GM21367 (cell line): ENCODE results near the gene UPK3A.

Experiments used
- ATAC-seq: cut with Tn5 transposase; IDR thresholded peaks from one replicate; pipeline ENCODE4 v1.9.1; 2021; ENCODE audit not compliant: unreplicated experiment

Gene UPK3A

DNA sequence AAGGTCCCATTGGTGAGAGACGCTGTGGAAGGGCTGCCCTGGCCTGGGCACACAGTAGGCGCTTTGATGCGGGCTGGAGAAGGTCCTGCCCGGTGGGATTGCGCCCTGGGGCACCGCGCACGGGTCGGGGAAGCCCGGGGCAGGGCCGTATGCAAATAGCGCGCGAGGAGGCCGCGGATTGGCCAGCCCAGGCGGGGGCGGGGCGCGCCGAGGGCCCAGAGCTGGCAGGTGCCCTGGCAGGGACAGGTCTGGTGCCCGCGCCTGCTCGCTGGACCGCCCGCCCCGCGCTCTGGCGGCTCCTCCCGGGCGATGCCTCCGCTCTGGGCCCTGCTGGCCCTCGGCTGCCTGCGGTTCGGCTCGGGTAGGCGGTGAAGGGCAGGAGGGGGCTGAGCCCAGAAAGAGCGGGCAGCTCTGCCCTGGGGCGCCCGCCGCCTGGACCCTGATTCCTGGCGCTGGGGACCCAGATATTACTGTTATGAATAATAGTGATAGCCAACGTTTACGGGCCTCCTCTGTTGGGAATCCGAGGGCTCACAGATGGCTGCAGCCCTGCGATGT is at the start of gene UPK3A:
Gene UPK3A (plus strand): TSS at position 245 of the 558 bp plus-strand sequence. CDS start 65 bp downstream, at position 310.
- ATAC-seq = no peak

DNA sequence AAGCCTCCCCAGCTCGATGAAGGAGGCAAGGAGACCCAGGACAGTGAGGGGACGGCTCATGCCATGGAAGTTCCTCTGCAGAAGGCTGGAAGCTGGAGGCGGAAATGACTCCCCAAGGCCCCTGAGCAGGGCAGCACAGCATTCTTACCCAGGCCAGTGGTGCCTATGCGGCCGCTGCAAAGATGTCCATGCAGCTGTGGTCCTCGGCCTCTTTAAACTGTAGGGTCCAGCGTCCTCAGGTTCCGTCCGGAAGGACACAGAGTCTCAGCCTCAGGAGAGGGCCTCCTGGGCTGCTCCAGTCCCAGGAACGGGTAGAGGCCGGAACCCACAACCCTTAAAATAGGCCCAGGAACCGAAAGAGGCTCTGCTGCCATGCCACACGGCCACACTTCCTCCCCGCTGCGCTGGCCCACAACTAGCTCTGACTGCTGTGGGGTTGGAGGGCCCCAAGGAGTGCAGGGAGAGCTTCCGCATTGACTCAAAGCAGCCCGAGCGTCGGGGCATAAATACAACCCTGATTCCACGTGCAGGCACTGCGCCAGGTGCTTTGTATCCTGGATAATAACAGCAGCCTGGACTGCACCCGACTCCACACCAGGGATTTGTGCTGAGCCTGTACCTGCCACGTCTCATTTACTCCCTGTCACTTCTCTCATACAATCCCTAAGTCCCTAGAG is 49.5 kb upstream of the UPK3A start:
- ATAC-seq = peak; percentile 39

DNA sequence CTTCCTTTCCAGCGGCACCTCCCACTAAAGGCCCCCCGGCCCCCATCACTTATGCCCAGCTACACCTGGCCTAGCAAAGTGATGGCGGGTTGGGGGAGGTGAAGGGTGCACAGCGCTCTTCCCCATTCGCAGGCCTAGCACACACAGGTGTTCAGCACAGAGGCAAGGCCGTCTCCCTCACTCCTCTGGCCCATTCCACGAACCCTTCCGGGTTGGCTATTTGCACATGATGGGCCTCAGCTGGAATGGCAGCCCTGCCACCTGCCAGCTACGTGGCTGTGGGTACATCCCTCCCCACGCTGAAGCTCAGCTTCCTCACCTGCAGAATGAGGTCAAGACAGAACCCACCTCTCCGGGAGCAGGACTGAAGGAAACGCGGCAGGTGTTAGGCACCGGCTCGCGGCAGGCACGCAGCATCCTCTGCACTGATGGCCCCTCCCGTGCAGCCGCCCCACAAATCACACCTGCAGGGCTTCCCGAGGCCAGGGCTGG is 48.9 kb upstream of the UPK3A start:
- ATAC-seq = no peak

DNA sequence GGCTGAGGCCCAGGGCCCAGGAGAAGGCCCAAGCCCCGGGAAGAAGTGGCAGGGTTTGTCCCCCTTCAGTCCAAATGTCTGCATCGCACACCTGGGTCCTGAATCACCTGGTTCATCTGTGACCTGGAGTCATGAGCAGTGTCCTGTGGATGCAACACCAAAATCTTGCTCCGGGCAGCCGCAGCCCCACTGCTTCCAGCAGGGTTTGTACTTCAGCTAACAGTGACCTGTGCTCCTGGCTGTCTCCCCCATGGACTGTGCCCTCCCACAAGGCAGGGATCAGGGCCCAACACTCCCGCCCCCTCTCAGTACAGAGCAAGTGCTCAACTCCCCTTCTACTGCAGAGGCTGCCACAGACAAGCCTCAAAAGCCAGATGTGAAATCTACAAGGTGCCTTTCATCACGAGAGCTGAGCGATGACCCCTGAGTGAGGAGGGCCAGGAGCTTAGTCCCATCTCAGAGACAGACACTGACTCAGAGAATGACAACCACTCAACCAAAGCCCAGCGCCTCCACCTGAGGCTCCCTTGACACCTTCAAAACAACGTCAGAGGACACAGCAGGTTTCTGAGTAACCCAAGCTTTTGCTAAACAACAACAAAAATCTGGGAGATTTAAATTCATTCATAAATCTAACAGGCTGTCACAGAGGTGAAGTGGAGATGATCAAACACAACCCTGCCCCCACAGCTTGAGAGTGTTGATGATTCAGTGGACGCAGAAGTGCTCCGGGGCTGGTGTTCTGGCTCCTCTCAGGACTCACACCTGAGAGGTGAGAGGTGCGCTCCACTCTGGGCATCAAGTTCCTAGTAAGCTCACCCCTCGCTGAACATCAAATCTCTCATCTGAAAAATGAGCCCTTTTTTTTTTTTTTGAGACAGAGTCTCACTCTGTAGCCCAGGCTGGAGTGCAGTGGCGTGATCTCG is 47.4 kb upstream of the UPK3A start:
- no peak for ATAC-seq

DNA sequence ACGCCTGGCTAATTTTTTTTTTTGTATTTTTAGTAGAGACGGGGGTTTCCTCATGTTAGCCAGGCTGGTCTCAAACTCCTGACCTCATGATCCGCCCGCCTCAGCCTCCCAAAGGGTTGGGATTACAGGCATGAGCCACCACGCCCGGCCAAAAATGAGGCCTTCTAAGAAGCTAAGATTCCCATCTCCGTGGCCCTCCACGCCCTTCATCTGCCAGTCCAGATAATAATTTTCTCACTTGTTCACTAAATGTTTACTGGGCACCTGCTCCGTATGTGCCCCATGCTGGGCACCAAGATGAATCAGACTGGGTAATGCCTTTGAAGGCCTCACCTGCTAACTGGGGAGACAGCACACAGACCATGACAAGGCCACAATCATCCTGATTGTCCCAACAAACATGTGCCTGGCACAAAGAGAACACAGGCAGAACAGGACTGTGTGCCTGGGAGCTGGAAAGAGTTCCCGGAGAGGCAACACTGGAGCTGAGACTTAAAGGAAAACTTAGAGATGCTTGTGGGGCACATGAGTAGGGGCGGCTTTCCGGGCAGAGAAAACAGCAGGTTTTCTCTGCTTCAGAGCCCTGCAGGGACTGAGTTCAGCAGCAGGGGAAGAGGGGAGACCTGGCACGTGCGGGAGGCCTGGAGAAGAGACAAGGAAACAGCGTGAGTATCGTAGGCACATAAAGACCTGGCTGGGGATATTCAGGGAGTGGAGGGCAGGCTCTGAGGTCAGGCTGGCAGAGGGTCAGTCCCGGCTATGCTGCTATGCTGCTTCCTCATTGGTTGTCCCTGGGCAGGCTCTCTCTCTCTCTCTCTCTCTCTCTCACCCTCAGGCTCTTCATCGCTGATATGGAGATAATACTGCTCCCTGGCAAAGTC is 46.4 kb upstream of the UPK3A start:
- no peak for ATAC-seq

DNA sequence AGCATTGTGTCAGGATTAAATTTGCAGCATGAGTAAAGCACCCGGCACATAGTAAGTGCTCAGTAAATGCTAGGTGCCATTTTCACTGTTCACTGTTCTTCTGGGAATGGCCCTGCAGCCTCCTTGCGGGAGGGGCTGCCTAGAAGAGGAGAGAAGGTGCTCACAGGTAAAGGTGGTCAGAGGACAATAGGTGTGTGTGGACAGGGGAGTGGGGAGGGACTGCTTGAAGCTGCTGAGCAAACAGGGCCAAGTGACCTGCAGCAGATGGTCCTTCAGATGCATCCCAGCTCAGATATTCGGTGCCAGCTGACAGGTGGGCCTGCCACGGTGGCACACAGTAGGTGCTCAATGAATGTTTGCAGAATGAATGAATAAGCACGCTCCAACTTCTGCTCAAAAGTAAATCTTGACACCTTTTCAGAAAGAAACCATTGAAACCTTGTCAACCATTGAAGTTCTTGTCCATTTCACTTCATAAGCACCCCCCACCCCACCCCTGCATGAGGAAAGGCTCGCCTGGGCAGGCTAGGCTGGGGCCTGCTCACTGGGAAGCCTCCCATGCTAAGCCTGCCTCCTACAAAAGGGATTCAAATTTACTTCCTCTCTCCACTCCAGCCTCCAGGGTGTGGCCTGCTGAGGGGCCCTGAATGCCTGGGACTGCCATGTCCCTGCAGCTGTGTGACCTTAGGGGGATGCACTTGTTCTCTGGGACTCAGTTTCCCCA is 45.6 kb upstream of the UPK3A start:
- ATAC-seq = no peak

DNA sequence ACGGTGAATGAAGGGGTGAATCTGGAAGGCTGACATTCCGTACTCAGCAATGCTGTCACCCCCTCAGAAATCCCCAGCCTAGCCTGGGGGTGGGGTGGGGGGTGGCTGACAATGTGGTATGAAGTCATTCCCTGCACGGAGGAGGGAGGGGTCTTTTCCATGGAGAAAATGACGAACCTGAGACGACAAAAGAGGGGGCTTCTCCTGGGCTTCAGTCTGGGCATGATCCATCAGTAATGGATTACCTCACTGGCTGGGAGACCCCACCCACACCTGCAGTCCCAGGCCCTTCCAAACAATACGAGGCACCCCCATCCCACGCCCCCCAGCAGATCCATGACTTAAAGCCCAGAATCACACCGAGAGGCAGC is 45.1 kb upstream of the UPK3A start:
- no peak for ATAC-seq

DNA sequence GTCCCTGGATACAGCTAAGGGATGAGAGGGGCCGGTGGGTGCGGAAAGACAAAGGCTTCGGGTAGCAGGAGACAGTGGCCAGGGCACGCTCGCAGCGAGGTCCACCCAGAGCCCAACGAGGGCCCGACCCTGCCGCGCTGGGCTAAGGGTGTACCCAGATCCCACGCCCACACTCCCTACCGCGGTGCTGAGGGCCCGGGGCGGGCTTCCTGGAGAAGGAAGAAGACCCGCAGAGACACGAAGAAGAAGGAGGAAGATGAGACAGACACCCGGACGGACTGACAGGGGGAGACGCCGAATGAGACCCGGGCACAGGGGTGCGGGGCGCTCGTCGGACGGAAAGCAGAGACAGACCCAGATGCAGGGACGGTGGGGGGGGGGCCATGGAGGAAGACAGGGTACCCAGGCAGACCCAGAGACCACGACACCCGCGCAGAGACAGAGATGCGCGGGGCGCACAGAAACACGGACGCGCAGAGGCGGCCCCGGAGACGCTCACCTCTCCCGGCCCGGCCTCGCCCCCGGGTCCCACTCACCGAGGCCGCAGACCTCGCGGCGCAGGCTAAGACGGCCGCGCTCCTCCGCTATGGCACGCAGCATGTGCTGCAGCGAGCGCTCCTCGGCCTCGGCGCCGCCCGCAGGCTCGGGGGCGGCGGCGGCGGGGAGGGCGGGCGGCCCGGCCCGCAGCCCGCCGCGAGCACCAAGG is 44.5 kb upstream of the UPK3A start:
- no peak for ATAC-seq

DNA sequence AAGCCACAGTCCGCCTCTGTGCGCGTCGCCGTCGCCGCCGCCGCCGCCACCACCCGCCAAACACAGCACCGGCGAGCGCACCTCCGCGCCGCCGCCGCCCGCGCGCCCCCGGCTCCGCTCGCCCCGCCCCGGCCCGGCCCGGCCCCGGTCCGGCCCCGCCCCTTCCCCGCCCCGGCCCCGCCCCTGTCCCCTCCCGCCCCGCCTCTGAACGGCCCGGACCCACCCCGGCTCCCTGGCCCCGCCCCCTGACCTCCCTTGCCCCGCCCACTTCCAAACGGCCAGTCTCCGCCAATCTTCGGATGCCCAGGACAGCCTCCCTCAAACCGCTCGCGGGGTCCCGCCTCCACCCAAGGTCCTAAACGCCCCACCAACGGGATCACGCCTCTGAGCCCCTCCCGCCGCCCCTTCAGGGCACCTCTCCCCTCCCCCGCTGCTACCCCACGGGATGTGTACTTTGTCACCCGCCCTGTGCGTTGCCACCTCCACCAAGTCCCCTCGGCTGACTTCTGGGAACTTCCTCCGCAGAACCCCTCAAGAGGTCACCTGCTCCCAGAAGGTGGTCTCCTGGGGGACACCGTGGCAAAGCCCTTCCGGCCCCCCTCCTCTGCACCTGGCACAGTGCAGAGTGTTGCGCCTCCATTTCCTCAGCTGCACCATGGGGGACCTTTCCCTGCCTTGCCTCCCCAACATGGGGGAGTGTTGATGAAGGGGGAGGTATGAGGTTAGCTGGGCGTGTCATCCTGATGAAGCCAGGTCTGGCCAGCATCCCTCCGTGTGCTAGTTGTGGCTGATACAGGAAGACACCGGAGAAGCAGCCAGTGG is 43.7 kb upstream of the UPK3A start, which contains the start of gene KIAA0930:
Gene KIAA0930 (minus strand): TSS at position 85 of the 822 bp plus-strand sequence. CDS start 191 bp downstream, outside the sequence.
- peak; percentile 43 for ATAC-seq

DNA sequence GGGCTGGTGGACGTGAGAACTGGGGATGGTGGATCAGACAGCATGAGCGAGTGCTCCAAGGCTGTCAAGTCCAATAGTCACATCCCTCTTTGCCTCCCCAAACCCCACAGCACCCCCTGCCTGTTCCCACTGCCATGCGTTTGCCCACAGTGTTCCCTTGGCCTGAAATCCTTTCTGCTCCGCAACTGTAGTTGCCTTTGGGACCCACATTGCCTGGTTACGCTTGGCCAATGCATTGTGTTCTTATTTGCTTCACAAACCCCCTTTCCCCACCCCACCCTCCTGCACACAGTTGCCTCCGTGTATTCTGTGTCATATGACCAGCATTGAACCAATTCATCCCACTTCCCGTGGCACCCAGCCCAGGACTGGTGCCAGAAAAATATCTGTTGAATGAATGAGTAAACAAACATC is 42.0 kb upstream of the UPK3A start:
- no peak for ATAC-seq

DNA sequence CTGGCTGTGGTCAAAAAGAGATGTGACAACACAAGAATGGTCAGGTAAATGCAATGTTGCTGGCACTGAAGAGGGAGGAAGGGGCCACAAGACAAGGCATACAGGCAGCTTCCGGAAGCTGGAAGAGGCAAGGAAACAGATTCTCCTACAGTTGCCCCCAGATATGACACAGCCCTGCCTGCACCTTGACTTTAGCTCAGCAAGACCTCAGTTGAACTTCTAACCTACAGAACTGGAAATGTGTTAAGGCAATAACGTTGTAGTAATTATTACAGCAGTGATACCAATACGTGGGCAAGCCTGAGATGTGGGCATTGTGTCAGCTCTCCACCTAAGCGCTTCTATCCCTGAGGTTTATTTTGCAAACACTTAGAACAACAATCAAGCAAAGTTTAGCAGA is 39.8 kb upstream of the UPK3A start:
- ATAC-seq = no peak

DNA sequence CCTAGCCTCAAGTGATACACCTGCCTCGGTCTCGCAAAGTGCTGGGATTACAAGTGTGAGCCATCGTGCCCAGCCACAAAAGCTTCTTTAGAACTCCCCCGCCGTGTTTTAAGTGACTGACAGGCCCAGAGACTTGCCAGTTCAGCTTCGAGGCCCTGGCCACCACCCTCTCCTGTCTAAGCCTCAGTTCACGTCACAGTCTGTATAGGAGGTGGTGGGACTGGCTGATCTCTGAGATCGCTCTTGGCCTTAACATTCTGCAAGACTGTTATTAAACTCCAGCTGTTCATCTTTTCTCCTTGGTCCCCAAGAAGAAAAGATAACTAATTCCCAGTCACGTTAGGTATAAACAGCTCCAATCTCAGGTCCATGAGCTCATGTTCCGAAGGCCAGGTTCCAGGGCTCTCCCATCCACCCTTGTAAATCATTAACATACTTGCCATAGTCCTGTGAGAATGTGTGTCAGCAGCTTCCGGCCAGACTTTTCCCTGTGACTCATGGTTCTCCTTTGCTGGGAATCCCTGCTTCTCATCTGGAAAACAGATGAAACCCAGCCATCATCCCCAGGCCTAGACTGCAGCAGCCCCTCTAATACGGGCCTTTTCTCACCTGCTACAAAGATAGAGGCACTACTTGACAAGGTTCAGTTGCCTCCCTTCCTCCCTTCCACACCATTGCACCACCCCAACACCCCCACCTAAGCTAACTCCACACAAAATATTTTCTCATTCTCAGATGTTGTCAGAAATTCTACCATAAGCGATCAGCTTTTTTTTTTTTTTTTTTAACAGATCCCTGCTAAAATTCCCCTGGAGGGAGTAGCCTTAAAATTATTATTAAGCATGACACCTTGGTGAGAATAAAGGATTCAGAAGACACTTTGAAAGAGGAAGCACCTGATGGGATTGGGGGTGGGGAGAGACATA is 38.4 kb upstream of the UPK3A start:
- ATAC-seq = no peak

DNA sequence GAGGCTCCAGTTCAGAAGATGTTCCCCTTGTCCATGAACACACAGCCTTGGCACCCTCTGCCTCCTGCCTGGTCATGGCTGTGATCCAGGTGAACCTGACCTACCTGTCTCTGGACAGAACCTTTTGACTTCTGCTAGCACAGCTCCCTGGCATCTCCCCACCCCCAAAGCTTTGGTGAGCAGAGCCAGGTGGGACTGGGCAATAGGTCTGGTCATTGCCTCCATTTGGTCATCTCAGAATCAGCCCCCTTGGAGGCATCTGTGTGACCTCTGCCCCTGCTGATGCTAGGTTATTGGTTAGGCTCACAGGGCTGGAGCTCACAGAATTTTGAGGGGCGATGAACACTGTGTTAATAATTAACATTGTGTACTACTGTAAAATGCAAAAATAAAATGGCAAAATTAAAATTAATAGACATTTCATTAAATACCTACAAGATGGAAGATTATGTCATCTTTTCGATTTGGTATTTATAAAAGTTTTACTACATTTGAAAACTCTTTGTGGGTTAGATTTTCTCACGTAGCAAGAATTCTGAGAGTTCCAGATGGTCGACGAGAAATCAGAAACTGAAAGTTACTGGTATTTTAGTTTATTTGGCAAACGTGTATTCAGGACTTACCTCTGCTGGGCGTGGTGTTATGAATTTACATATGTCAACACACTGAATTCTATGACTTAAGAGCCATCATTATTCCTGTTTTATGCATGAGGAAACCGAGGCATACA is 35.8 kb upstream of the UPK3A start:
- peak; percentile 44 for ATAC-seq

DNA sequence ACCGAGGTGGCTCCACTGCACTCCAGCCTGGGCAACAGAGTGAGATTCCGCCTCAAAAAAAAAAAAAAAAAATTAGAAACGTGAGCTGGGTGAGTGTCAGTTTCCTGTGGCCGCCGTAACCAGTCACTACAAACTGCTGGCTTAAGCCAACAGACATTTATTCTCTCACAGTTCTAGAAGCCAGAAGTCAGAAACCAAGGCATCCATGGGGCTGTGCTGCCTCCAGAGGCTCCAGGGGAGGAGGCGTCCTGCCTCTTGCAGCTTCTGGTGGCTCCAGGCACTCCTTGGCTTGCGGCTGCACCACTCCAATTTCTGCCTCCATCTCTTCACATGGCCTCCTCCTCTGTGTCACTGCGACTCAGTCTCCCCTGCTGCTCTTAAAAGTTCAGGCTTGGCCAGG is 32.9 kb upstream of the UPK3A start:
- ATAC-seq = no peak

DNA sequence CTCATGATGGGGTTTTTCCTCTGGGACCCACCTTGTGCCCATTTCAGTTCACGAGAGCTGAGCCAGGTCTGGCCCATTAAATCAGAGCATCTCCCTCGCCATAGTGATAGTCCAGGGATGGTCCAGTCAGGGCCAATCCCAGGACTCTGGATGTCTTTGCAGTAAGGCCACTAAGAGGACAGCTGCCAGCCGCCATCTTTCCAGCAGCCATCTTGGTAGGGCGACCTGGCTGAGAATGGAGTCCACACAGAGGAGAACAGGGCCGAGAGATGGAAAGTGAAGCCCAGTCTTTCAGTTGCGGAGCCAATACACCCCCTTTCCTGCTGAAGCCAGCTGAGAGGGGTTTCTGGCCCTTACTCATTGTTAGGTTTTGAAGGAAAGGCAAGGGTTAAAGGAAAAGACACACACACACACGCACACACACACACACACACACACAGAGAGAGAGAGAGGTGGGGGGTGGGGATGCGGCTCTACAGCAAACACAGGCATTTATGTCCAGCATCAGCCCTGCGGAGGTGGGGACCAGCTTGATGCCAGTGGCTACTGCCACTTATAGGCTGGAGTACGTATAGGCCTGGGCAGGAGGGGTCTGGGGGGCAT is 31.6 kb upstream of the UPK3A start:
- ATAC-seq = no peak

DNA sequence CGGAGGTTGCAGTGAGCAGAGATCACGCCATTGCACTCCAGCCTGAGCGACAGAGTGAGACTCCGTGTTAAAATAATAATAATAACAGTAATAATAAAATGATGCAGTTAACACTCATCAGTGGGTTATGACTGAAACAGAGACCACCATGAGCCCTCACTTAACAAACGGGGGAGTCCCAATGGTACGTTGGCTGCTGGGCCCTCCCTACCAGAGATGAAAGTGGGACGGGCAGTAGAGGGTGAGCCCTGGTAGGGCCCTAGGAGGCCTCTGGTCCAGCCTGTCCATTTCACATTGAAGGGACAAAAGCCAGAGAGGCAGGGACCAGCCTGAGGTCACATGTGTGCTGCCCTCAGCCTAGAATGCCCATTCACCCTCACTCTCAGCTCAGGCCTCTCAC is 30.4 kb upstream of the UPK3A start:
- ATAC-seq = no peak
